ENCODE results near the gene CHMP2A. TPM values are rescaled to one million over a fixed set of nuclear protein-coding genes. Genes with fewer than 3 reads are reported as not detected.

The CHMP2A gene
- total and polyA plus RNA-seq, 2 donors (not counting 3 experiments of a cell fraction or from before 2014, with no cell fraction given), result 105 to 150 TPM

DNA sequence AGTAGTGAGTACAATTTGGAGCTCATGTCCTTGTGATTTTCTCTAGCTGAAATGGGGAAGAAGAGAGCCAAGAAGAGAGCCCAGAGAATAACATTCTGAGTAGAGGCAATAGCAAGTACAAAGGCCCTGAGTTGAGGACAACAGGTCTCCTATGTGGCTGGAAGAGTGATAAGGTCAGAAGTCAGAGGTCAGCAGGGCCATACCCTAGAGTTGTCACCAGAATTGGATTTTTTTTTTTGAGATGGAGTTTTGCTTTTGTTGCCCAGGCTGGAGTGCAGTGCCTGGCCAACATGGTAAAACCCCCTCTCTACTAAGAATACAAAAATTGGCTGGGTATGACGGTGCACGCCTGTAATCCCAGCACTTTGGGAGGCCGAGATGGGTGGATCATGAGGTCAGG is 19.0 kb downstream of the CHMP2A start:
- H3K79me2 ChIP-seq (ENCODE audit: control insufficient read depth, insufficient read depth, low read length), result no peaks in the 10 kb centered on the region
- H3K9ac ChIP-seq (replicated peaks; ENCODE audit: extremely low read depth, insufficient read depth, low read length), result no peak overlapping the region
- H3K4me2 ChIP-seq (ENCODE audit: insufficient read depth, low read length), result no peak overlapping the region
- FAIRE-seq (no peak), DNase-seq (ENCODE audit: low read depth, low spot score) (no peak)
- H3K9me3 ChIP-seq (replicated peaks; ENCODE audit: control insufficient read depth, insufficient read depth, low read length), result no peaks in the 10 kb centered on the region
- ChIA-PET CTCF (interaction anchor here (0.6 kb wide), 1 partner anchor 16 kb away, joined by 3 read pairs; the partner anchor contains the start of gene ZBTB45), POLR2A (no interaction called here)
- no peak overlapping the region for H2AFZ ChIP-seq (ENCODE audit: low read depth, low read length)
- peaks cover 6% of the 10 kb centered on the region for H3K4me1 ChIP-seq (ENCODE audit: control insufficient read depth, extremely low read depth, insufficient read depth, low read length)
- H4K20me1 ChIP-seq (replicated peaks; ENCODE audit: control insufficient read depth, extremely low read depth, insufficient read depth, low read length), result no peaks in the 10 kb centered on the region
- no peaks in the 10 kb centered on the region for H3K9me1 ChIP-seq (replicated peaks; ENCODE audit: control insufficient read depth, extremely low read depth, insufficient read depth, low read length)
- no TSS peak for BruUV-seq (replicated peaks)
- dilution Hi-C loops (cut with MboI; ENCODE audit: extremely low pct_ligation_motif_present, low sequenced_read_pairs), result no loop called here
- H3K4me3 ChIP-seq (replicated peaks in 1 of 3; ENCODE audit: insufficient read depth in 1 of 3, low read depth in 1 of 3, low read length in 3 of 3), result no peak overlapping the region
- H3K27me3 ChIP-seq (ENCODE audit: control insufficient read depth in 2 of 2, insufficient read depth in 2 of 2, low read length in 2 of 2), result peaks cover 21 to 34% of the 10 kb centered on the region in 2 experiments
- no peak for TF ChIP-seq FOS (IDR thresholded peaks at IDR 0.05; ENCODE audit: borderline replicate concordance, insufficient read depth, low read length)
- TF ChIP-seq POLR2AphosphoS5 (IDR thresholded peaks at IDR 0.05; ENCODE audit: insufficient read depth, low read depth, low read length), result no peak
- no peak for TF ChIP-seq POLR2A (IDR thresholded peaks at IDR 0.05; ENCODE audit: low read depth, low read length)
- no peak for TF ChIP-seq MYC (IDR thresholded peaks at IDR 0.05; ENCODE audit: low read depth, low read length)
- TF ChIP-seq CTCF (IDR thresholded peaks at IDR 0.05; ENCODE audit: extremely low read depth in 1 of 2, insufficient read depth in 1 of 2, low read depth in 1 of 2, low read length in 2 of 2), result no peak
- TF ChIP-seq MAX (IDR thresholded peaks at IDR 0.05; ENCODE audit: insufficient read depth, insufficient read length), result no peak
- no peak for TF ChIP-seq EZH2 (IDR thresholded peaks at IDR 0.05; ENCODE audit: borderline replicate concordance, low read depth, low read length, severe bottlenecking)
- no peak for TF ChIP-seq JUN (IDR thresholded peaks at IDR 0.05; ENCODE audit: borderline replicate concordance, insufficient read depth, insufficient read length, low read depth)
- no peak for TF ChIP-seq GATA2 (IDR thresholded peaks at IDR 0.05; ENCODE audit: insufficient read depth, insufficient read length, low read depth, low read length)
- no peaks in the 10 kb centered on the region for H3K36me3 ChIP-seq (ENCODE audit: control insufficient read depth in 2 of 2, extremely low read depth in 1 of 2, insufficient read depth in 2 of 2, low read length in 2 of 2)
- no peak overlapping the region for H3K27ac ChIP-seq (ENCODE audit: insufficient read depth, low read depth, low read length)
- intact Hi-C loops (cut with micrococcal nuclease), result no loop called here
